Esophagus muscularis mucosa (tissue), 4 donors: Measurements from ENCODE around the gene CAMK1G. TPM values are rescaled to one million over a fixed set of nuclear protein-coding genes. Genes with fewer than 3 reads are reported as not detected.

Experiments used
- DNase-seq: peaks from one replicate; pipeline ENCODE4 v3.0.0-alpha.2; 2017; ENCODE audit errors: extremely low spot score
- H3K27ac ChIP-seq, 4 donors: fragments of 200-600 bp; sonication (generic); replicated peaks in 1 of 4; 1 replicate in 3 of 4; 2 replicates in 1 of 4; pipeline ENCODE4 v1.5.1; 2016 to 2019; ENCODE audit warnings: mild to moderate bottlenecking in 1 of 4
- H3K27me3 ChIP-seq, 4 donors: fragments of 200-600 bp; sonication (generic); one replicate each; pipeline versions ENCODE4 v1.5.1 to v1.6.0; 2016 to 2019
- H3K36me3 ChIP-seq, 4 donors: fragments of 200-600 bp; sonication (generic); one replicate each; pipeline ENCODE4 v1.5.1; 2016 to 2019
- H3K4me1 ChIP-seq, 4 donors: fragments of 200-600 bp; sonication (generic); one replicate each; pipeline ENCODE4 v1.5.1; 2016 to 2019
- H3K4me3 ChIP-seq, 4 donors: fragments of 200-600 bp; sonication (generic); 1 replicate in 2 of 4; 2 replicates in 2 of 4; pipeline ENCODE4 v1.5.1; 2016 to 2019; ENCODE audit warnings: mild to moderate bottlenecking in 4 of 4, moderate library complexity in 1 of 4
- H3K9me3 ChIP-seq, 4 donors: fragments of 200-600 bp; sonication (generic); 1 replicate in 3 of 4; 2 replicates in 1 of 4; pipeline ENCODE4 v1.5.1; 2016 to 2019
- EP300 ChIP-seq: sonication (generic); formaldehyde crosslinking; IDR thresholded peaks from one replicate; pipeline ENCODE4 v1.6.1; 2017; ENCODE audit warnings: antibody characterized with exemption
- POLR2A ChIP-seq: fragments of 450-650 bp; IDR thresholded peaks from one replicate; pipeline ENCODE4 v1.6.1; 2017; ENCODE audit warnings: antibody characterized with exemption, moderate library complexity, mild to moderate bottlenecking, low read depth
- POLR2AphosphoS5 ChIP-seq, 2 donors: sonication (generic); formaldehyde crosslinking; IDR thresholded peaks; one replicate each; pipeline ENCODE4 v1.6.1; 2017; ENCODE audit warnings: antibody characterized with exemption in 2 of 2
- WGBS: methylation state at CpG from one replicate; pipeline ENCODE4 v1.1.5; 2018; 5-methylcytosine and 5-hydroxymethylcytosine counted together
- intact Hi-C: fragments of 100-400 bp; cut with DNase I; formaldehyde crosslinking; loops from one replicate; pipeline ENCODE4 v1.15.1; 2023
- total RNA-seq, 4 donors: library from RNA; depleted of rRNA; stranded (reverse); fragments of >200 nt; gene quantifications; one replicate each; pipeline versions ENCODE4 v1.1.0 to v1.2.1, GENCODE V29; 2016
- TF ChIP-seq, protein P1 (sequence below), 3 experiments: fragments of 200-600 bp in 2 of 3; fragments of 450-650 bp in 1 of 3; sonication (generic) in 2 of 3; IDR thresholded peaks; one replicate each; pipeline ENCODE4 v1.5.1; 2017 to 2019; ENCODE audit warnings: antibody characterized with exemption in 3 of 3, mild to moderate bottlenecking in 2 of 3, moderate library complexity in 1 of 3

CAMK1G gene
- total RNA-seq, 4 donors from 2014 or later: 0.13 to 0.83 (median 0.26) TPM

DNA sequence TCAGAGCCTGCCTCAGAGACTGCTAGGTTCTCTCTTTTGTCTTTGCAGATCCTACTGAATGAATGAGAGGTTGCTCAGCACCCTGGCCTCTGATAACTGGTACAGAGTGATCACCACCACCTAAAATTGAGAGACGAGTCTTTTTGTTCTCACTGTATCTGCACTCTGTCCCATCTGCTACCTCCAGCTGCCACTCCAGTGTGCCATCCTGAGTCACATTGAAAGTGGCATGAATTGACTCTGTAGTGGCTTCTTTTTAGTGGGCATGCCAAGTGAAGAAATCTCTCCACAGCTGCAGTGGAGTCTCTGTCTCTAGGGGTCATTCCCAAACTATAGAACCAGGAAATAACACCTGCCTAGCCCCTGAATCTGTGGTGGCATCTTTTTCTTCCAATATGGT is 14.7 kb downstream of the CAMK1G start:
- 80% methylated on average over 1 of the region's 1 CpG for WGBS
- H3K4me1 ChIP-seq: no peaks in the 10 kb centered on the region
- H3K4me3 ChIP-seq: no peak overlapping the region
- TF ChIP-seq POLR2AphosphoS5 (IDR thresholded peaks at IDR 0.05): no peak
- TF ChIP-seq, protein P1, sequence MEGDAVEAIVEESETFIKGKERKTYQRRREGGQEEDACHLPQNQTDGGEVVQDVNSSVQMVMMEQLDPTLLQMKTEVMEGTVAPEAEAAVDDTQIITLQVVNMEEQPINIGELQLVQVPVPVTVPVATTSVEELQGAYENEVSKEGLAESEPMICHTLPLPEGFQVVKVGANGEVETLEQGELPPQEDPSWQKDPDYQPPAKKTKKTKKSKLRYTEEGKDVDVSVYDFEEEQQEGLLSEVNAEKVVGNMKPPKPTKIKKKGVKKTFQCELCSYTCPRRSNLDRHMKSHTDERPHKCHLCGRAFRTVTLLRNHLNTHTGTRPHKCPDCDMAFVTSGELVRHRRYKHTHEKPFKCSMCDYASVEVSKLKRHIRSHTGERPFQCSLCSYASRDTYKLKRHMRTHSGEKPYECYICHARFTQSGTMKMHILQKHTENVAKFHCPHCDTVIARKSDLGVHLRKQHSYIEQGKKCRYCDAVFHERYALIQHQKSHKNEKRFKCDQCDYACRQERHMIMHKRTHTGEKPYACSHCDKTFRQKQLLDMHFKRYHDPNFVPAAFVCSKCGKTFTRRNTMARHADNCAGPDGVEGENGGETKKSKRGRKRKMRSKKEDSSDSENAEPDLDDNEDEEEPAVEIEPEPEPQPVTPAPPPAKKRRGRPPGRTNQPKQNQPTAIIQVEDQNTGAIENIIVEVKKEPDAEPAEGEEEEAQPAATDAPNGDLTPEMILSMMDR (IDR thresholded peaks at IDR 0.05): no peak
- no peaks in the 10 kb centered on the region for H3K9me3 ChIP-seq
- intact Hi-C loops: no loop called here
- H3K27me3 ChIP-seq: no peaks in the 10 kb centered on the region
- H3K27ac ChIP-seq: no peak overlapping the region
- no peak for DNase-seq
- H3K36me3 ChIP-seq: no peaks in the 10 kb centered on the region

DNA sequence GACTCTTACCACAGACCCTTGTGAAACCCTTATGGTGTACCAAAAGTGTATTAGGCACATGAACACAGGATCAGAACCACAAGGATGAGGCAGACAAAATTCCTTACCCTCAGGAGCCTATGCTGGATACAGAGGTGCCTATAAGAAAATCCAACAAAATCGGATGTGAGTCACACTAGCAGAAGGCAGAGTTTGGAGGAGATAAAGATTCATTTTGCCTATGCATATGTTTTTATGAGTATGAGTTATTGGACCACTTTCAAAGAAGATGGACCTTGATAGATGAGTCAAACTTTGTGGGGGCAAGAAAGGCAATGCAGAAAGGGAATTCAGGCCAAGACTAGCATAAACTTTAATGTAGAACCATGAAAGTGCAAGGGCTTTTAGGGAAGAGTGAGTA is 17.0 kb downstream of the CAMK1G start:
- TF ChIP-seq, protein P1 (IDR thresholded peaks at IDR 0.05): no peak
- TF ChIP-seq EP300 (no peak), POLR2AphosphoS5 (IDR thresholded peaks at IDR 0.05) (no peak), POLR2A (no peak)
- H3K27me3 ChIP-seq: no peaks in the 10 kb centered on the region
- no peak overlapping the region for H3K27ac ChIP-seq
- H3K4me3 ChIP-seq: no peak overlapping the region
- no peaks in the 10 kb centered on the region for H3K4me1 ChIP-seq
- H3K9me3 ChIP-seq: no peaks in the 10 kb centered on the region
- intact Hi-C loops: no loop called here
- WGBS: 86% methylated on average over 1 of the region's 1 CpG
- no peaks in the 10 kb centered on the region for H3K36me3 ChIP-seq
- no peak for DNase-seq

GRCh38 chr1:209601809-209602657 is 18.5 kb downstream of the CAMK1G start:
- Histone ChIP-seq H3K4me3 (no peak overlapping the region), H3K9me3 (no peaks in the 10 kb centered on the region), H3K4me1 (no peaks in the 10 kb centered on the region), H3K36me3 (no peaks in the 10 kb centered on the region), H3K27ac (no peak overlapping the region), H3K27me3 (no peaks in the 10 kb centered on the region)
- intact Hi-C loops: no loop called here
- TF ChIP-seq, protein P1 (IDR thresholded peaks at IDR 0.05): peak; percentile 51 to 63 (median 58)
- no peak for TF ChIP-seq POLR2A
- no peak for TF ChIP-seq POLR2AphosphoS5 (IDR thresholded peaks at IDR 0.05)
- no peak for TF ChIP-seq EP300
- WGBS: 56% methylated on average over 6 of the region's 6 CpGs
- DNase-seq: no peak

- TF ChIP-seq POLR2A (no peak), POLR2AphosphoS5 (IDR thresholded peaks at IDR 0.05) (no peak), EP300 (no peak)
- TF ChIP-seq, protein P1 (IDR thresholded peaks at IDR 0.05): no peak
- no peak overlapping the region for H3K27ac ChIP-seq
- intact Hi-C loops: no loop called here
- H3K27me3 ChIP-seq: no peaks in the 10 kb centered on the region
- no peaks in the 10 kb centered on the region for H3K9me3 ChIP-seq
- no peaks in the 10 kb centered on the region for H3K36me3 ChIP-seq
- no peak overlapping the region for H3K4me3 ChIP-seq
- no peaks in the 10 kb centered on the region for H3K4me1 ChIP-seq
- no peak for DNase-seq
- 86% methylated on average over 5 of the region's 5 CpGs for WGBS
These were observed 20.4 kb downstream of the CAMK1G start for GRCh38 chr1:209603877-209604276.
